Muscle layer of colon (tissue), 2 donors: Measurements from ENCODE around the gene CASQ2.

ENCODE experiments used
- H3K27ac ChIP-seq: one replicate; pipeline ENCODE4 v1.7.0; 2013; ENCODE audit warnings: low read depth, mild to moderate bottlenecking, low read length, moderate library complexity
- H3K27me3 ChIP-seq, 2 donors: one replicate each; pipeline ENCODE4 v1.7.0; 2013; ENCODE audit warnings: low read length in 2 of 2, mild to moderate bottlenecking in 2 of 2; ENCODE audit not compliant: insufficient read depth in 2 of 2, control insufficient read depth in 1 of 2
- H3K36me3 ChIP-seq: one replicate; pipeline ENCODE4 v1.7.0; 2013; ENCODE audit warnings: mild to moderate bottlenecking, low read length; ENCODE audit not compliant: insufficient read depth
- H3K4me1 ChIP-seq: one replicate; pipeline ENCODE4 v1.7.0; 2013; ENCODE audit warnings: mild to moderate bottlenecking, low read length; ENCODE audit not compliant: insufficient read depth
- H3K4me3 ChIP-seq, 2 donors: one replicate each; pipeline ENCODE4 v1.7.0; 2013; ENCODE audit warnings: low read length in 2 of 2, low read depth in 1 of 2, mild to moderate bottlenecking in 1 of 2, moderate library complexity in 1 of 2
- H3K9ac ChIP-seq: one replicate; pipeline ENCODE4 v1.7.0; 2013; ENCODE audit warnings: low read length
- H3K9me3 ChIP-seq: one replicate; pipeline ENCODE4 v1.7.0; 2013; ENCODE audit warnings: mild to moderate bottlenecking, low read length
- donor health status: abdominal sarcoma.
- donor health status: Adenocarcinoma of cecum.

Gene CASQ2

GRCh38 chr1:115682792-115683191 lies 85.7 kb downstream of the CASQ2 start:
- Histone ChIP-seq H3K4me3 (no peak overlapping the region), H3K4me1 (peaks cover 31% of the 10 kb centered on the region), H3K27ac (no peak overlapping the region), H3K27me3 (no peaks in the 10 kb centered on the region), H3K9ac (no peak overlapping the region), H3K36me3 (peaks cover 37% of the 10 kb centered on the region), H3K9me3 (no peaks in the 10 kb centered on the region)

GRCh38 chr1:115680730-115681111 lies 87.8 kb downstream of the CASQ2 start:
- H3K4me1 ChIP-seq = peaks cover 50% of the 10 kb centered on the region
- H3K4me3 ChIP-seq = no peak overlapping the region
- H3K9ac ChIP-seq = no peak overlapping the region
- no peak overlapping the region for H3K27ac ChIP-seq
- no peaks in the 10 kb centered on the region for H3K27me3 ChIP-seq
- H3K36me3 ChIP-seq = peaks cover 34% of the 10 kb centered on the region
- no peaks in the 10 kb centered on the region for H3K9me3 ChIP-seq

DNA sequence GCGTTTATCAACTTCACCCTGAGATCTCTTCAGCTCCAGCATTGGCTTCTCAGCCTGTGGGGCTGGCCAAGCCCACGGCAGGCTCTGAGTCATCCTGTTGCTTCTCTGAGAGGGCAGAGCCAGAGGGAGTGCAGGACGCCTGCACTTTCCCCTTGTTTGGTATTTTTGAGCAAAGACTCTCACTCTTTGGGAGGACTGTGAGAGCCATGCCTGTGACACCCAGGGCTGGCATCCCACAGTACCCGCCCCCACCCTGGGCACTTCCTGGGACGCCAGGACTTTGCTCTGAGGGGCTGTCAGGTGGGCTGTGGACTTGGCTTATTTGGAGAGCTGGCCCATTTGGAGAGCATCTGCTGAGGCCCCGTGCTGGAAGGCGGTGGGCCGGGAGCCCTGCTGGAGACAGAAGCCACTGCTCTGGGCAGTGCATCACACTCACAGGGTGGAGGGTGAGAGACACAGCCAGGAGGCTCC lies 89.3 kb downstream of the CASQ2 start:
- peaks cover 54% of the 10 kb centered on the region for H3K4me1 ChIP-seq
- no peaks in the 10 kb centered on the region for H3K27me3 ChIP-seq
- no peak overlapping the region for H3K4me3 ChIP-seq
- H3K27ac ChIP-seq = peak overlapping the region; percentile 64
- no peak overlapping the region for H3K9ac ChIP-seq
- peaks cover 19% of the 10 kb centered on the region for H3K36me3 ChIP-seq
- H3K9me3 ChIP-seq = no peaks in the 10 kb centered on the region

DNA sequence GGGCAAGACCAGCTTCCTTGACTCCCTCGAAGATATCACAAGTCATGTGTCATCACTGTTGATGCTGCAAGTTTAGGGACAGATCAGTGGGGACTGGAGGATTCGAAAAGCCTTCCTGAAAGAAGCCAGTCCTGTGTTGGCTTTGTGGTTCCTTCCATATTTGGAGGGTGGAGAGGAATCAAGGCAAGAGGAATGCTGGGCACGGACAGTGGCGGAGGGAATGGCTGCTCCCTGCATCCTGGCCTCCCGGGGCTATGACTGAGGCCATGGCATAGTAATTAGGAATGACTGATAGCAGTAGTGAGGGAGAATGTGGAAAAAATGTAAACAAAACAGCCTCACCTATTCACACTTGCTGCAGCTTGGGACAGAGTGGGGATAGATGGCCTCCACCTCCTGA lies 90.4 kb downstream of the CASQ2 start:
- no peak overlapping the region for H3K4me3 ChIP-seq
- peak overlapping the region; percentile 64 for H3K27ac ChIP-seq
- H3K4me1 ChIP-seq = peaks cover 64% of the 10 kb centered on the region
- H3K27me3 ChIP-seq = no peaks in the 10 kb centered on the region
- peaks cover 12% of the 10 kb centered on the region for H3K36me3 ChIP-seq
- no peak overlapping the region for H3K9ac ChIP-seq
- no peaks in the 10 kb centered on the region for H3K9me3 ChIP-seq

GRCh38 chr1:115677565-115677964 lies 90.9 kb downstream of the CASQ2 start:
- H3K9me3 ChIP-seq = no peaks in the 10 kb centered on the region
- H3K4me1 ChIP-seq = peaks cover 69% of the 10 kb centered on the region
- peaks cover 8% of the 10 kb centered on the region for H3K36me3 ChIP-seq
- peak overlapping the region; percentile 22 for H3K27ac ChIP-seq
- no peak overlapping the region for H3K9ac ChIP-seq
- H3K4me3 ChIP-seq = no peak overlapping the region
- H3K27me3 ChIP-seq = no peaks in the 10 kb centered on the region

DNA sequence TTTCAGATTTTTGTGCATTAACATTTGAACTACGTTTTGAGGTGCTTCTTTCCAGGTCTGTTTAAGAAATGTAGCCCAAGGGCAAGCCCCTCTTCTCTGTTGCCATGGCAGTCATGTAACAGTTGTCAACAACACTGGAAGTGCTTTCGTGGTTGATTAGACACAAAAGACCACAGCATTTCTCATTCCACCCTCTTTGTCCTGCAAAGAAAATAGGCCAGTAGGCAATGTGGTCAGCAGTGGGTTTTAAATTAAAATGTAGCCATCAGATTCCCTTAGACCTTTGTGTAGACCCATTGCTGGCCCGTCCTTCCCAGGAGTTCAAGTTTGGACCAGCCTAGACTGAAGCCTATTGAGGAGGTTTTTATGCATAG lies 91.3 kb downstream of the CASQ2 start:
- Histone ChIP-seq H3K4me1 (peaks cover 73% of the 10 kb centered on the region), H3K4me3 (no peak overlapping the region), H3K27ac (peak overlapping the region; percentile 22), H3K9me3 (no peaks in the 10 kb centered on the region), H3K9ac (no peak overlapping the region), H3K36me3 (peaks cover 4% of the 10 kb centered on the region), H3K27me3 (no peaks in the 10 kb centered on the region)

DNA sequence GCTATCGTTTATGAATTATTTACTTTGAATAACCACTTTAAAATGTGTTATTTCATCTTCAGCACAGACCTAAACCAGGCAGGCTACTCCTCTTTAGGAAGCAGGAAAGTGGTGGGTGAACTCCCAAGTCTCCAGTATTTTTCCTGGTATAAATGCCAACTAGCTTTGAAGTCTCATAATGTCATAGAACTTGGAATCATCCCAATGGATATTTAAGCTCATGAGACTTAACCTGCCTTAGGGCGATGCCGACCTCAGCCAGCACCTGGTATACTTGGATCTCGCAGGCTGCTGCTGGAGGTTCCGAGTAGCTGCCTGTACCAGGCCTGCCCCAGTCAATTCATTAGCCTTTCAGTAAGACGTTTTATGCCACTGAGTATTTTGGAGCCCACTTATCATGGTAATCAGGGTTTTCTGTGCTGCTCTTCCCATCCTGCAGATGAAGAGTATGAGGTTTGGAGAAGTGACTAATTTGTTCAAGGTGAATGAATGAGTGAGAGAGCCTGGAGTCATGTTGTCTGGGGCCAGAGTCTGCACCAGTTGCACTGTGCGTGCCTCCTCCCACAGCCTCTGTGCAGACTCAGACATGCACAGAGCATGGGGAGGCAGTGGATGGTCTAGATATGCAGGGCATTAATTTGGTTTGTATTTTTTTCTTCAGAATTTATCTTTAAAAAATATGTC lies 91.9 kb downstream of the CASQ2 start:
- Histone ChIP-seq H3K27ac (no peak overlapping the region), H3K4me1 (peaks cover 79% of the 10 kb centered on the region), H3K36me3 (no peaks in the 10 kb centered on the region), H3K27me3 (no peaks in the 10 kb centered on the region), H3K4me3 (no peak overlapping the region), H3K9me3 (no peaks in the 10 kb centered on the region), H3K9ac (no peak overlapping the region)

- no peaks in the 10 kb centered on the region for H3K9me3 ChIP-seq
- peaks cover 81% of the 10 kb centered on the region for H3K4me1 ChIP-seq
- H3K9ac ChIP-seq = no peak overlapping the region
- H3K4me3 ChIP-seq = no peak overlapping the region
- no peak overlapping the region for H3K27ac ChIP-seq
- no peaks in the 10 kb centered on the region for H3K27me3 ChIP-seq
- no peaks in the 10 kb centered on the region for H3K36me3 ChIP-seq
These were observed 96.1 kb downstream of the CASQ2 start for GRCh38 chr1:115672224-115673009.

GRCh38 chr1:115671176-115671934 lies 97.2 kb downstream of the CASQ2 start:
- Histone ChIP-seq H3K27ac (peak overlapping the region; percentile 61), H3K9me3 (no peaks in the 10 kb centered on the region), H3K36me3 (no peaks in the 10 kb centered on the region), H3K4me1 (peaks cover 80% of the 10 kb centered on the region), H3K27me3 (no peaks in the 10 kb centered on the region), H3K4me3 (no peak overlapping the region), H3K9ac (no peak overlapping the region)

- Histone ChIP-seq H3K4me3 (no peak overlapping the region), H3K4me1 (peaks cover 76% of the 10 kb centered on the region), H3K9ac (no peak overlapping the region), H3K27me3 (no peaks in the 10 kb centered on the region), H3K36me3 (peaks cover 2% of the 10 kb centered on the region), H3K27ac (peak overlapping the region; percentile 61), H3K9me3 (no peaks in the 10 kb centered on the region)
These were observed 97.9 kb downstream of the CASQ2 start for GRCh38 chr1:115670476-115671175.

GRCh38 chr1:115669886-115670285 lies 98.6 kb downstream of the CASQ2 start:
- H3K4me1 ChIP-seq = peaks cover 76% of the 10 kb centered on the region
- H3K9ac ChIP-seq = no peak overlapping the region
- H3K36me3 ChIP-seq = peaks cover 9% of the 10 kb centered on the region
- H3K9me3 ChIP-seq = no peaks in the 10 kb centered on the region
- H3K27ac ChIP-seq = peak overlapping the region; percentile 42
- H3K27me3 ChIP-seq = no peaks in the 10 kb centered on the region
- no peak overlapping the region for H3K4me3 ChIP-seq
